HG03108 (cell line): ENCODE measurements around the gene EGFL6.
A peak's percentile ranks its signal among the peaks of the same experiment; 100 is the strongest.
"Not testable (repeated sequence)": the region's sequence is repeated elsewhere in the genome, so short reads cannot be mapped to it uniquely, and the experiment has no call there.

ENCODE experiments used
- ATAC-seq: cut with Tn5 transposase; IDR thresholded peaks from one replicate; pipeline ENCODE4 v1.9.1; 2021; ENCODE audit warnings: moderate library complexity; ENCODE audit not compliant: unreplicated experiment

The EGFL6 gene

DNA sequence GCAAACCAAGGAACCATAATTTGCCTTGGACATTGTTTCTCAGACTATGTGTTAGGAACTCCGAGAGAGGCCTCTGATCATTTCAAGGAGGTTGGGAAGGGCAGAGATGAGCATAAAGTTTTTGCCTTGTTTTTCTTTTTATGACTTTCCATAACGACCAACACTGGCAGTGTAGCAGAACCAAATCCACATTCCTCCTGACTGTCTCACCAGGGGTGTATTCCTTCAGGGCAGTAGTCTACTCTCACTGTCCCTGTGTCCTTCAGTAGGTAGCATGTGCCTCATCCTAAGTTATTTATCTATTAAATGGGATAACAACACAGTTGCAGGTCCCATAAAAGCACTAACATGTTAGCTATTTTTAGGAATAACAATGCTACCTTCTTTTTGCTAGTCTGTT lies 20.8 kb downstream of the EGFL6 start:
- ATAC-seq = no peak

DNA sequence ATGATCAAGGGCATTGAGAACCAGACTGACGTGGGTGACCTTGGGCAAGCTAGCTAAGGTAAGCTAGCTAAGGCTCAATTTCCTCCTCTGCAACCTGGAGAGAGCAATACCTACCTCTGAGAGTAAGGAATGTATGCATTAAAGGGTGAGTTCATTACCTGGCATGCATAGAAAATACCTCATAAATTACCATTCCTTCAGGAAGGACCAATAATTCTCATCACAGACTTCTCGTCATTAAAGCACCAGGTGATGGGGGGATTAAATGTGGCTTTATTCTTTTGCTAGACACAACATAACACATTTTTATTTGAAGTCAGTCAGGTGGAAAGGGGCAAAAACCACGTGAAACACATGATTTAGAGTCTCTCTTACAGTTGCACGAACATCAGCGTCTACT lies 21.5 kb downstream of the EGFL6 start:
- ATAC-seq = no peak

DNA sequence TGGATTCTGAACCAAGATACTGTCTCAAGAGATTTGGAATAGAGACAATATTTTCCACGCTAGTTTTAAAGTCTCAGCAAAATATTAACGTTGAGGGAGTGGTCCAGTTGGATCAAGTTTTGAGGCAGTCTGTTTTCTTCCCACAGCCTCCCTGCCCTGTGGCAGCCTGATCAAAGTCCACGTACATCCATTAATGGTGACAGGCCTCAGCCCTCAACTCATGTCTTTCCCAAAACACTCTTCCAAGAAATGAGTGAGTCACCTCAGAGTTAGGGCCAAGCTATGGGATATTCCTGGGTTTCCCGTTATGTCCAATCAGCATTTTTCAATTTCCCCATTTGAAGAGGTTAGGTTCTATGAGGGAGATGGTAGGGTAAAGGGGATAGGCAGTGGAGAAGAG lies 28.5 kb downstream of the EGFL6 start:
- ATAC-seq = no peak

DNA sequence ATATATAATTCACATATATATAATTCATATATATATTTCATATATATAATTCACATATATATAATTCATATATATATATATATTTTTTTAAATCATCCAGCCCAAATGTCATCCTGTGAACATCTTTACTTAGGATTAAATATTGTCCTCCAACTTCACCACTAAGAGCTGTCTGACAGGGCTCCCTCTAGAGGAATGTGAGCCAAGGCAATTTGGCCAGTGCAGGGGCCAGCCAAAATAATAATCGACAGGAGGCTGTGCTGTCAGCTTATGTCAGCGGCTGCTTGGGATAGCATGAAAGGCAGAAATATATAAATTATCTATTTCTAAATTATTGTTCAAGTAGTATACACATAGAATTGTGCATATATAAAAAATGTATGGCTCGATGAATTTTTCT lies 29.5 kb downstream of the EGFL6 start:
- no peak for ATAC-seq

DNA sequence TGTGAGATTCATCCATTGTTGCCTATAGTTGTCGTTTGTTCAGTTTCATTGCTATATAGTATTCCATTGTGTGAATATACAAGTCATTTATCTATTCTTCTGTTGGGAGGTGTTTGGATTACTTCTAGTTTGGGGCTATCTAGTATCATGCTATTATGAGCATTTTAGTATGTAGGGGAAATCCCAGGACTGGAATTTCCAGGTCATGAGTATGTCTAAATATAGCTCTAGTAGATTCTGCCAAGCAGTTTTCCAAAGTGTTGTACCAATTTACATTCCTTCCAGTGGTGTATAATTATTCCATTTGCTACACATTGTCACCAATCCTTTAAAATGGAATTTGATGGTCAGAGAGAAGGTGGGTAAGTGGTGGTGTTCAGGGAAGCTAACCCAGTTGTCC lies 30.1 kb downstream of the EGFL6 start:
- ATAC-seq = no peak

DNA sequence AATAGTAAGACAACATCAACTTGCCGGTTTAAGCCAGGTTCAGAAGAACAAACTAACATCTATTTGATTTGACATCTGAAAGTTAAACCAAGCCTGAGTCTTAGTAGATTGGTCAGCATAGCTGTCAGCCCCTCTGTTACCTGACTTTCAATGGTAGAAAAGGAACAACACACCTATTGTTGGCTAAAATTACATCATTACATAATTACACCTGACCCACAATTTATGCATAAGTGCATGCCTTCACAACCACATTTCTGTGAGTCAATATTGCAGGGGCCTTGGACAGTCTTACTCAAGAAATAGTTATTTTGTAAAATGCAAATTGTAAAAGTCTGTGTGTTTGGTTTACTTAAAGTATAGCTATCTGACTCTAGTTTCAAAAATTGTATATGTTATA lies 36.2 kb downstream of the EGFL6 start:
- ATAC-seq = no peak

DNA sequence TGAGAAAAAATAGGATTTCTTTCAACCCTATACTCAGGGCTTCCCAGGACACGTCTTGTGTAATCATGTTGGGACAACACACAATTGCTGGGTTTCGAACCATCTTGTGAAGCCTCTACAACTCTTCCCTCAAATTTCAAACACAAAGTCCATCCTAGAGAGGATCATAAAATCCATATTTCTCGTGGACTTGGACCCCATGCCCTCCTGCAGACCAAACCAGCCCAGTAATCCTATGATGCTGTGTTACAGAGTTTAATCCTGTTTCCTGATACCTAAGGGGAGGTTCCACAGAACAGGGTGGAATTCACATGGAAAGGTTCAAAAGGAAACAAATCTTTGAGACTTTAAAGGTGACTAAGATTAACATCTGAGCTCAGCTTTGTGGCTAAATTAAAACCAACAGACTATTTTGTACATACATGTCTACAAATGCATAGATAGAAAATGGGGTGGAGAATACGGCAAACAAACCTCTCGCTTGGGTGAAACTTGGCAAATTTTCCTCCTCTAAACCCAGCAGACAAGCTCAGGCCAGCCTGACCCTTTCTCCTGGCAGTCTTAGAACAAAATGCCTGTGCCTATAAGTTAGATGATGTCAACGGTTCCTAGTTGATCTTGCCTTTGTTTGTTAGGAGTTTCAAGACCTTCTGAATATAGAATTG lies 38.1 kb downstream of the EGFL6 start:
- ATAC-seq = no peak

DNA sequence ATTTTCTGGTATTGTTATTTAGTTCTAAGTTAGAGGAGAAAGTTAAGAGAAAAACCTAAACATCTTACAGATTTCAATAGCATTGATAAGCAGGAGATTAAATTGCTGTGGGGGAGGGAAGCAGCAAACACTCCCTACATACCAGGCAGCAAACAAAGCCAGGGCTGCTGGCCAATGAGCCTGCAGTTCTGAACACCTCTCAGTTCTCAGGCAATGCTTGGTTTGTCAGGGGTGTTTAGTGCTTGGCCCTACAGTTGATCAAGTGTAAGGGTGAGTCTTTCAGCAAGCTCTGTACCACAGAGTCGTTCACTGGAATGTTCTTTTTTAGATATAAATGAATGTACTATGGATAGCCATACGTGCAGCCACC lies 38.6 kb downstream of the EGFL6 start:
- ATAC-seq = no peak

DNA sequence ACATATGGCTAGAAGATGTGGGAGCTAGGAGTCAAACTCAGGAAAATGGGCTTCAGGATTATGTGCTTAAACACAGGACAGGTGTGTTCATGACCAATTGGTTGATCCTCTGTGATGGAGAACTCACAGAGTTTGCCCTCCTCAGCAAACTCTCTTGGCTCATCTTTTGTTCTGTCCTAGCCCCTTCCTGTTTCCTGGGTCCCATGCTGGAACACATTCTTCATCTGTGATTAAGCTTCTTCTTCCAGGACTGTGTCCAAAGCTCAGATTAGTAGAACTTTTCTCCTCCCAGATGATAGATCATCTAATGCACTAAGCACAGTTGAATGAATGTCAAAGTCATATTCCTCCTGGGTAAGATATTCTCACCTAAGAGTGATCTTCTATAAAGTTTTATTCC lies 44.8 kb downstream of the EGFL6 start:
- ATAC-seq = no peak

DNA sequence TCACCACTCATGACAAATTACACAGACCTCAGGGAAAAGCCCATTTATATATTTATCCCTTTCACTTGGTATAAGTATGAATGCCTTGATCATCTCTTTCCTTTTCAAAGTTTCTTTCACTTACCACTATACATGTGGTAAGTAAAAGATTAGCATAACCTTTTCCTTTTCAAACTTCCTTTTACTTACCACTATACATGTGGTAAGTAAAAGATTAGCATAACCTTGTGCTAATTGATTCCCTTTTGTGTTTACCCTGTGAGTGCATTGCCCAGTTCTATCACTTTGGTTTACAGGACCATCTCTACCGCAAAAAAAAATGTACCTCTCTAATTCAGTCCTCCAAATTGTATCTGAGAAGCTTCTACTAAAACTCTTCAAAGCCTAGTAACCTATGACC lies 50.8 kb downstream of the EGFL6 start:
- peak; percentile 63 for ATAC-seq

DNA sequence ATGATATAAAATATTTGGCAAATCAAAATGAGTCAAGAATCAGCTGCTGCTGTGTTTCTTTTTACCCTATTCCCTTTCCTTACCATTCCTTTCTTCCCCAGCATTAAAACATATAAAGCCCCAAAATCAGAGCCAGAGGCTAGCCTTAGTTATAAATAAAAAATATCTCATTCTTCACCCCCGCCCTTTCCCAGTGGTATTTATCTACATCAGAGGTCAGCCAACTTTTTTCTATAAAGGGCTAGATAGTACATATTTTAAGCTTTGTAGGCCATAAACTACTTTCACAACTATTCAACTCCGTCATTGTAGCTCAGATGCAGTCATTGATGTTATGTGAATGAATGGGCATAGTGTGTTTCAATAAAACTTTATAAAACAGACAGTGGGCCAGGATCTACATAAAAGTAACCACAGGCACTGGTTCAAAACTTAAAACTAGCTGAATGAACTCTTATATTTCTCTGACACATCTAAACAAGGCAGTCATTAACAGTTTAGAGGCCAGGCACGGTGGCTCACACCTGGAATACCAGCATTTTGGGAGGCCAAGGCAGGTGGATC lies 53.1 kb downstream of the EGFL6 start:
- ATAC-seq = no peak

DNA sequence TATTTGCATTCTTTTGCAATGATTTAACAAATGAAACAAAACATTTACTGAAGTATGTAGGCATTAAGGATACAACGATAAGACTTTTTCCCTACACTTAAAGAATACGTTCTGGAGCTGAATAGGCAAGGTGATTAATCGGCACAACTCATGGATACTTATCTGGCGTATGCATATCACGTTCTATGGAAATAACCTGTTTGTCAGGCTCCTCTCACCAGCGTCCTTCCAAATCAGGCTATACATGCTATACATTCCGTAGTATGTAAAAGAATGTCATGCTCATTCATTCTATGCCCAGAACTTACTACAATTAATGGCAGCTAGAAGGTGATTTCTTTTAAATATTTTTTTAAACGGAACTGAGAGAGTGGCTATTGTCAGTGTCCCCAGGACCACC lies 57.9 kb downstream of the EGFL6 start:
- no peak for ATAC-seq

DNA sequence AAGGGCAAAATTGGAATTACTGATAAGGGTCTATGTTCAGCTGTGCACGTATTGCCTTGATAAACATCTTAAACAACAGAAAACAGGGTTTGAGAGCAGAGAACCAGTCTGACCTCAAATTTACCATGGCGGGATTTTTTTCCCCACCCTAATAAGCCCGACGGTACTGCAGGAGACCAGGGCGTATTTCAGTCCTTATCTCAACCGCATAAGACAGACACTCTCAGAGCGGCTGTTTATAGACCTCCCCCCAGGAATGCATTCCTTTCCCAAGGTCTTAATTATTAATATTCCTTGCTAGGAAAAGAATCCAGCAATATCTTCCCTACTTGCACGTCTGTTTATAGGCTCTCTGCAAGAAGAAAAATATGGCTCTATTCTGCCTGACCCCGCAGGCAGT lies 67.8 kb downstream of the EGFL6 start:
- not testable (repeated sequence) for ATAC-seq

DNA sequence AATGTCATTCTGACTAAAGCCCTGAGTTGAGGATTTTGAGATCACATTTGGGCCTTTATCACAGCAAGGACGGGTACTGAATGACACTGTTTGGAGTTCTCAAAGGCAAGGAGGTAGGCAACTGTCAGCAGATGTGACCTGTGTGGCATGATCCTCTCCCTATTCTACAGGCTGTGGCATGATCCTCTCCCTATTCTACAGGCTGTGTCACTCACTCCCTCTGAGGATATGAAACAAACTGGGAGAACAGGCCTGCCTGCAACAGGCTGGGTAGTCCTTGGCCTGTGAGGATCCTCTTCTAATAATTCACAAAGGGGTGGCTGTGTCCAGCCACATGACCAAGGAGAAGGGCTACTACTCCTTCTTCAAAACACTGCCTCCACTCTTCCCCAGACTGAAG lies 68.6 kb downstream of the EGFL6 start:
- ATAC-seq = no peak

DNA sequence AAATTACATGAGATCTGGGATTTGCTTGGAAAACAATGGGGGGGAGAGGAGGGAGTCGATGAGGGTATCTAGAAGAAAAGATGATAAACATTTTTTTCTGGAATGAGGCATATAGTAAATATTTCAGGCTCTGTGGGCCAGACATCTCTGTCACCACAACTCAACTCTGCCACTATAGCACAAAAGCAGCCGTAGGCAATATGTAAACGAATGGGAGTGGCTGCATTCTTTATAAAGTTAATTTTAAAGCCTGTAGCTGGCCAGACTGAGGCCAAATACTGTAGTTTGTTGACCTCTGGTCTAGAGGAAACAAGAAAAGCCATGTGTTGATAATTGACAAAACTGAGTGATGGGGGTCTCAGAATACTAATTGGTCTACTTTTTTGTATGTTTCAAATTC lies 69.4 kb downstream of the EGFL6 start:
- ATAC-seq = no peak

DNA sequence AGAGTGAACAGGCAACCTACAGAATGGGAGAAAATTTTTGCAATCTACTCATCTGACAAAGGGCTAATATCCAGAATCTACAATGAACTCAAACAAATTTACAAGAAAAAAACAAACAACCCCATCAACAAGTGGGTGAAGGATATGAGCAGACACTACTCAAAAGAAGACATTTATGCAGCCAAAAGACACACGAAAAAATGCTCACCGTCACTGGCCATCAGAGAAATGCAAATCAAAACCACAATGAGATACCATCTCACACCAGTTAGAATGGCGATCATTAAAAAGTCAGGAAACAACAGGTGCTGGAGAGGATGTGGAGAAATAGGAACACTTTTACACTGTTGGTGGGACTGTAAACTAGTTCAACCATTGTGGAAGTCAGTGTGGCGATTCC lies 72.3 kb downstream of the EGFL6 start:
- ATAC-seq = not testable (repeated sequence)

DNA sequence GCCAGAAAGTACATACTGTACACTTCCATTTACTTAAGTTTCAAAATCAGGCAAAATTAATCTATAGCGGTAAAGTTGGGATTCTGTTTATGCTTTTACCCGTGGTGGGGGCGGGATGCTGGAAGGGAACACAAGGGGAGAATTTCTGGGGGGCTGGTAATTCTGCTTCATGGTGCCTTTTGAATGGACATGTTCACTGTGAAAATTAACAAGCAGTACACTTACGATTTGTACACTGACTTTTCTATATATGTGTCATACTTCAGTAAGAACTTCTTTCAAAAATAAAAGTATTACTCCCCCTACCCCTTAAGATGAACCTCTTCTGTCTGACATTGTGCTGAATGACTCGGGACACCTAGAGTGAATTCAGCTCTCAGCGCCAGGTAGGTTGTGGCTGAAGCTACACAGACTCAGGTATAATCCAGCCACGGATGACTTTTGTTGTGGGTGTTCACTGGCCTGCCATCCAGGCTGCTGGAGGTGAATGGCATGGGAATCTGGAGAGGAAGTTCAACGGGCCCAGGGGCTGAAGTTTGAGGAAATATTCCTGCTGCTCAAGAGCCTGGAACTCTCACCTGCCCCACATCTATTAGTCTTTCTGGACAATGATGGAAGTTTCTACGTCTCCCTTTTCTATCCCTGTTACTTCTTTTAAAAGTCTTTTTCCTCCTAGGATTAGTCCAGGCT lies 76.2 kb downstream of the EGFL6 start:
- no peak for ATAC-seq

DNA sequence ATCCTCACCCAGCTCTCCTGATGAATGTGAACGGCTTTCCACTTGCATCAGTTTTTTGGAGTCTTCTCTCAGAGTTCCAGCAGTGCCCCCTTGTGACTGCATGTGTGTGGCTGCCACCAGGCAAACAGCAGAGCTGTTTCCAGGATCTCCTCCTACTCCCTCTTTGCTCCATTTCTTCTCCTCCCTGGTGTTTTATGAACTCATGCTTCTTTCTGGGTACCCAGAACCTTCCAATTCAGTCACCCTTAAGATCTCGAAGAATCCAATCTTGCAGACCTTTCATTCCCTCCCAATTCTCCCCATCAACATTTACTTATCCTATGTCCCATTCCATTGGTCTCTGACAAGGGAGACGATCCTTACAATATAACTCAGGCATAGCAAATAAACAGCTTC lies 76.8 kb downstream of the EGFL6 start:
- ATAC-seq = no peak

DNA sequence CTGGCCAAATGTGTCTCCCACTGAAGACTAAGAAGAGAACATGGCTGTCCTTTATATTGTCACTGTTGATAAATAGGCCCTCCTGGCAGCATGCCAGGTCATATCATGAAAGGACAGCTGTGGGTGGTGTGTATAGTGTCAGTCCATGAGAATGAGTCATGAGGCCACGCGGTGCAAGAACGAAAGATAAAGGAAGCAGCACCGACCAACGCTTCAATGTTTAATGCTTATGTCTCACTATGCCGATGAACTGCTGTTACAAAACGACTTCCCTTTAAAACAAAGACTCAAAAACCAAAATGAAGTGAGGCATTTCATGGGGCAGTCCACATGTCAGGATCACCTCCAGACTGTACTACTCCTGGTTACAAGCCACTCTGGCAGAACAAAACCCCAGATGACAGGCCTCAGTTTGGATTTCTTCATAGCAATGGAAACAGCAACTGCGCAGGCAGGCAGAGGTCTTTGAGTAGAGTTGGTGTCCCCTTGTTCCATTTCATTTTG lies 78.4 kb downstream of the EGFL6 start:
- ATAC-seq = no peak

DNA sequence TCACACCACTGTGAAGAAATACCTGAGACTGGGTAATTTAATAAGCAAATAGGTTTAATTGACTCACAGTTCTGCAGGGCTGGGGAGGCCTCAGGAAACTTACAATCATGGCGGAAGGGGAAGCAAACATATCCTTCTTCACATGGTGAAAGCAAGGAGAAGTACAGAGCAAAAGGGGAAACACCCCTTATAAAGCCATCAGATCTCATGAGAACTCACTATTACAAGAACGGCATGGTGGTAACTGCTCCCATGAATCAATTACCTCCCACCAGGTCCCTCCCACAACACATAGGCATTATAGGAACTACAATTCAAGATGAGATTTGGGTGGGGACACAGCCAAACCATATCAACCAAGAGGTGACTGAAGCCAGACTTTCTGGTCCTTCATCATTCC lies 78.9 kb downstream of the EGFL6 start:
- ATAC-seq = not testable (repeated sequence)

DNA sequence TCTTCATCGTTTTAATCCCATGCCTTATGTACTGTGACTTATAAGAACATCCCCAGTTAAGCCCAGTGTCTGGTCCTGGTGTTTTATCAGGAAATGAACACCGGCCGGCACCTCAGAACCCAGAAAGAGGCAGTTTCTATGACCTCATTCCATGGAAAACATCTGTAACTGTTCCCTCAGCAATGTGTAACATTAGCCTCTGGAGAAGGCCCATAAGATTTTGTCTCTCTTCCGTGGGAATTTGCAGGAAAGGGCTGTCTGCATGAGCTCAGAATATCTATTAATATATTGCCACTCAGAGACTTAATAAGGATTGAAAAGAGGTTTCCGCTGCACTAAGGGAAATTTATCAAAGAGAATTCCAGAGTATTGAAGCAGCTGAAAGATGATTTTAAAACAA lies 80.4 kb downstream of the EGFL6 start:
- no peak for ATAC-seq

DNA sequence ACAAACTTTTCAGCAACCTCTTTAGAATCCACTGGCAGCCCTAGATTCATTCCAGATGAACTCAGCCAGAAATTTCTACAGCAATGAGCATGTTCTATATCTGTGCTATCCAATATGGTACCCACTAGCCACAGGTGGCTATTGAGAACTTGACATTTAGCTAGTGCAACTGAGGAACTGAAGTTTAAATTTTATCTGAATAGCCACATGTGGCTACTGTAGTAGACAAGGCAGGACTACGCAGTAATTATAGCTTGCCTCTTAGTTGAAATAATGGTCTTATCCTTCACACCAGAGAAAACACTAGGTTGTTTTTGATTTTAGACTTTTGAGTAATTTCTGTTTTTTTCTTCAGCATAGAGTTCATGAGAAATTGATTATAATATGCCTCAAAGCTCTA lies 80.9 kb downstream of the EGFL6 start:
- no peak for ATAC-seq

DNA sequence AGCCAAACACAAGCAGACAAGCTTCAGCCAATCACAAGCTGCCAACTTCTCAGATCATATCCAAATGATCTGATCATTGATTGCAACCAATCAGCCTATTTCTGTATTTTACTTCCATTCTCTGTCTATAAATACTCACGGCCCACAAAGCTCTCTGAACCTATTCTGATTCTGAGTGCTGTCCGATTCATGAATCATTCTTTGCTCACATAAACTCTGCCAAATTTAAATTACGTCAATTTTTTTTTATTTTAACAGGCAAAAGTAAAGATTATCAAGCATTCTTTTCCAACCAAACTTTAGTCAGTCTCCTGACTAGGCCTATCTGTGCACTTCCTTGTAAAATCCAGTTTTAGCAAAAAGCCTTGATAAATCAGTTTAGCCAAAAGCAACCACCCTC lies 81.7 kb downstream of the EGFL6 start:
- no peak for ATAC-seq
